ENCODE measurements around the gene BPGM.

Gene BPGM

GRCh38 chr7:134623193-134623592 is 23.5 kb upstream of the BPGM start:
- Histone ChIP-seq H3K27me3 (ENCODE audit: insufficient read depth, low read length, poor library complexity) (peaks cover 11% of the 10 kb centered on the region), H3K9ac (ENCODE audit: low read depth, low read length) (no peak overlapping the region), H3K4me2 (ENCODE audit: insufficient read depth, low read length) (no peak overlapping the region), H3K79me2 (ENCODE audit: insufficient read depth, low read length) (no peaks in the 10 kb centered on the region), H3K27ac (ENCODE audit: low read length) (no peak overlapping the region), H3K36me3 (ENCODE audit: insufficient read depth, low read length) (no peaks in the 10 kb centered on the region), H3K4me1 (ENCODE audit: insufficient read depth, low read length) (no peaks in the 10 kb centered on the region), H3K4me3 (ENCODE audit: low read depth in 1 of 2, low read length in 2 of 2) (no peak overlapping the region), H3K9me3 (ENCODE audit: insufficient read depth, low read length, severe bottlenecking) (no peaks in the 10 kb centered on the region), H4K20me1 (ENCODE audit: insufficient read depth, low read length) (no peaks in the 10 kb centered on the region), H2AFZ (ENCODE audit: low read depth, low read length) (no peak overlapping the region)
- TF ChIP-seq CTCF (IDR thresholded peaks at IDR 0.05; ENCODE audit: borderline replicate concordance, extremely low read depth, low read length, poor library complexity, severe bottlenecking) (no peak), EZH2 (IDR thresholded peaks at IDR 0.05; ENCODE audit: borderline replicate concordance, low read depth, low read length, severe bottlenecking) (no peak)
- DNase-seq, result no peak
- ATAC-seq (ENCODE audit: insufficient read depth, low read depth), result no peak

DNA sequence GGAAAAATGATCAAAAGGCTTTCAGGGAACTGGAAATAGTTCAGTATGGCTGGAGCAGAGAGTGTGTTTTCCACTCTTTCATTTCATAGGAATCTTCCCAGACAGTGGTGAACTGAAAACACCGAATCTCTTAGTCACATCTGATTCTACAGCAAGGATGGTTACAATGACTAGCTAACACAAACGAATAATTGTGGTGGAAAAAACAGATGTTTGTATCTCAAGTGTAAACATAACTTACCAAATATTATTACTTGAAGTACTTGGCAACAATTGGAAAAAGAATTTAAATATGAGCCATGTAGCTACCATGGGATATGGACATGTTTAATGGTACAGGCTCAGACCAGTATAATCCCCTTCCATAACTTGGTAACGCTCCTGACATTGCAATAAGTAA is 21.1 kb upstream of the BPGM start:
- peaks cover 11% of the 10 kb centered on the region for H3K27me3 ChIP-seq (ENCODE audit: insufficient read depth, low read length, poor library complexity)
- no peak overlapping the region for H3K27ac ChIP-seq (ENCODE audit: low read length)
- ATAC-seq (ENCODE audit: insufficient read depth, low read depth), result no peak
- H3K4me2 ChIP-seq (ENCODE audit: insufficient read depth, low read length), result no peak overlapping the region
- H3K4me3 ChIP-seq (ENCODE audit: low read depth in 1 of 2, low read length in 2 of 2), result no peak overlapping the region
- TF ChIP-seq EZH2 (IDR thresholded peaks at IDR 0.05; ENCODE audit: borderline replicate concordance, low read depth, low read length, severe bottlenecking) (no peak), CTCF (IDR thresholded peaks at IDR 0.05; ENCODE audit: borderline replicate concordance, extremely low read depth, low read length, poor library complexity, severe bottlenecking) (no peak)
- H3K9me3 ChIP-seq (ENCODE audit: insufficient read depth, low read length, severe bottlenecking), result no peaks in the 10 kb centered on the region
- DNase-seq, result no peak
- no peaks in the 10 kb centered on the region for H4K20me1 ChIP-seq (ENCODE audit: insufficient read depth, low read length)
- no peaks in the 10 kb centered on the region for H3K36me3 ChIP-seq (ENCODE audit: insufficient read depth, low read length)
- no peak overlapping the region for H2AFZ ChIP-seq (ENCODE audit: low read depth, low read length)
- no peaks in the 10 kb centered on the region for H3K79me2 ChIP-seq (ENCODE audit: insufficient read depth, low read length)
- H3K4me1 ChIP-seq (ENCODE audit: insufficient read depth, low read length), result no peaks in the 10 kb centered on the region
- H3K9ac ChIP-seq (ENCODE audit: low read depth, low read length), result no peak overlapping the region

GRCh38 chr7:134627109-134627774 is 19.4 kb upstream of the BPGM start:
- H3K27me3 ChIP-seq (ENCODE audit: insufficient read depth, low read length, poor library complexity), result peaks cover 14% of the 10 kb centered on the region
- no peak for ATAC-seq (ENCODE audit: insufficient read depth, low read depth)

More at GRCh38 chr7:134627109-134627774, 19.4 kb upstream of the BPGM start:
- Histone ChIP-seq H3K79me2 (ENCODE audit: insufficient read depth, low read length) (no peaks in the 10 kb centered on the region), H3K9ac (ENCODE audit: low read depth, low read length) (no peak overlapping the region), H3K27ac (ENCODE audit: low read length) (no peak overlapping the region), H3K9me3 (ENCODE audit: insufficient read depth, low read length, severe bottlenecking) (no peaks in the 10 kb centered on the region), H3K4me3 (ENCODE audit: low read depth in 1 of 2, low read length in 2 of 2) (no peak overlapping the region), H3K4me1 (ENCODE audit: insufficient read depth, low read length) (no peaks in the 10 kb centered on the region), H3K4me2 (ENCODE audit: insufficient read depth, low read length) (no peak overlapping the region), H4K20me1 (ENCODE audit: insufficient read depth, low read length) (no peaks in the 10 kb centered on the region), H2AFZ (ENCODE audit: low read depth, low read length) (no peak overlapping the region), H3K36me3 (ENCODE audit: insufficient read depth, low read length) (no peaks in the 10 kb centered on the region)
- DNase-seq, result no peak
- no peak for TF ChIP-seq CTCF (IDR thresholded peaks at IDR 0.05; ENCODE audit: borderline replicate concordance, extremely low read depth, low read length, poor library complexity, severe bottlenecking)
- TF ChIP-seq EZH2 (IDR thresholded peaks at IDR 0.05; ENCODE audit: borderline replicate concordance, low read depth, low read length, severe bottlenecking), result no peak
